NCI-H526 treated with DMSO at 0.1 percent for 48 hours (cell line): ENCODE data around the gene GLCE.
"Not testable (repeated sequence)": the region's sequence is repeated elsewhere in the genome, so short reads cannot be mapped to it uniquely, and the experiment has no call there.

ENCODE experiments used
- DNase-seq: peaks from one replicate; lab custom pipeline; 2025; lab: John Stamatoyannopoulos, UW

Gene GLCE

GRCh38 chr15:69159805-69160140 lies 662 bp upstream of the GLCE start:
- no peak for DNase-seq

- peak; percentile 72 for DNase-seq
These were observed 843 bp downstream of the GLCE start for GRCh38 chr15:69161079-69161877.

- no peak for DNase-seq
These were observed 1.4 kb downstream of the GLCE start for GRCh38 chr15:69161878-69162213.

GRCh38 chr15:69163141-69163669 lies 2.8 kb downstream of the GLCE start:
- no peak for DNase-seq

- DNase-seq, result no peak
These were observed 4.6 kb downstream of the GLCE start for GRCh38 chr15:69164807-69165636.

- DNase-seq, result no peak
These were observed 5.2 kb downstream of the GLCE start for GRCh38 chr15:69165637-69166025.

- no peak for DNase-seq
These were observed 6.9 kb downstream of the GLCE start for GRCh38 chr15:69167218-69167846.

- DNase-seq, result not testable (repeated sequence)
These were observed 7.9 kb downstream of the GLCE start for GRCh38 chr15:69168361-69168760.

GRCh38 chr15:69169540-69169939 lies 9.1 kb downstream of the GLCE start:
- not testable (repeated sequence) for DNase-seq

- no peak for DNase-seq
These were observed 10.2 kb downstream of the GLCE start for GRCh38 chr15:69170597-69170996.

GRCh38 chr15:69172847-69173246 lies 12.4 kb downstream of the GLCE start:
- DNase-seq, result peak; percentile 51

- no peak for DNase-seq
These were observed 15.1 kb downstream of the GLCE start for GRCh38 chr15:69175536-69175935.

GRCh38 chr15:69181424-69181823 lies 21.0 kb downstream of the GLCE start:
- no peak for DNase-seq

- no peak for DNase-seq
These were observed 24.8 kb downstream of the GLCE start for GRCh38 chr15:69185216-69185615.

GRCh38 chr15:69185706-69186105 lies 25.3 kb downstream of the GLCE start:
- DNase-seq, result no peak

GRCh38 chr15:69189157-69189556 lies 28.7 kb downstream of the GLCE start:
- DNase-seq, result no peak

GRCh38 chr15:69190091-69190490 lies 29.7 kb downstream of the GLCE start:
- no peak for DNase-seq

- no peak for DNase-seq
These were observed 30.1 kb downstream of the GLCE start for GRCh38 chr15:69190504-69190903.

GRCh38 chr15:69194025-69194827 lies 33.8 kb downstream of the GLCE start:
- DNase-seq, result no peak

GRCh38 chr15:69194854-69195253 lies 34.4 kb downstream of the GLCE start:
- no peak for DNase-seq

GRCh38 chr15:69200832-69201745 lies 40.7 kb downstream of the GLCE start:
- DNase-seq, result peak; percentile 12
